OCI-LY7 (cell line): ENCODE results near the gene PDGFRA.
A peak's percentile ranks its signal among the peaks of the same experiment; 100 is the strongest.

Experiments
- EZH2phosphoT487 ChIP-seq: fragments of 200-600 bp; sonication (generic); IDR thresholded peaks from 2 replicates; pipeline ENCODE4 v1.6.1; 2018; ENCODE audit warnings: low read depth, borderline replicate concordance, mild to moderate bottlenecking, mixed run types, antibody characterized with exemption, low read length, moderate library complexity, mixed read lengths
- TF ChIP-seq, protein P1 (sequence below): fragments of 200-600 bp; sonication (generic); conservative IDR thresholded peaks from 2 replicates; pipeline ENCODE4 v1.5.1; 2014; ENCODE audit warnings: mild to moderate bottlenecking, antibody characterized with exemption, low read length, moderate library complexity, mixed read lengths

DNA sequence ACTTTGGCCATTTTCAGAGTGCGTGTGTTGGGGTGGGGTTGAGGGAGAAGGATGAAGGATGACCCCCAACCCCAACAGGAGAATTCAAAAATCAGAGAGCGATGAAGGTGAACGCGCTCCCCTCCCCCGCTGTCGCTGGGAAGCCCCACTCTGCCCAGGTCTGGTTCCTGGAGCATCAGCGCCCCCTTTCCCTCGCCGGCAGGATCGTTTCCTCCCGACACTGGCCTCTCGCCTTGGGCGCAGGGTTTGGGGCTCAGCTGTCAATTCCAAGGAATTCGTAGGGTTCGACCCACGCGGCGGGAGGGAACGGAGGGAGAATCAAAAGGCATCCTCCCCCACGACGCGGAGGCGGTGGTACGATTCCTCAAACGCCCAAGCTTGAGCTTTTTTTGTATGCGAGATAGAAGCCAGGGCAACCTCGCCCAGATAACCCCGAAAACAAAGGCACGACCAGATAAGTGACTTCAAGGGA lies 1.0 kb upstream of the PDGFRA start:
- TF ChIP-seq, protein P1, sequence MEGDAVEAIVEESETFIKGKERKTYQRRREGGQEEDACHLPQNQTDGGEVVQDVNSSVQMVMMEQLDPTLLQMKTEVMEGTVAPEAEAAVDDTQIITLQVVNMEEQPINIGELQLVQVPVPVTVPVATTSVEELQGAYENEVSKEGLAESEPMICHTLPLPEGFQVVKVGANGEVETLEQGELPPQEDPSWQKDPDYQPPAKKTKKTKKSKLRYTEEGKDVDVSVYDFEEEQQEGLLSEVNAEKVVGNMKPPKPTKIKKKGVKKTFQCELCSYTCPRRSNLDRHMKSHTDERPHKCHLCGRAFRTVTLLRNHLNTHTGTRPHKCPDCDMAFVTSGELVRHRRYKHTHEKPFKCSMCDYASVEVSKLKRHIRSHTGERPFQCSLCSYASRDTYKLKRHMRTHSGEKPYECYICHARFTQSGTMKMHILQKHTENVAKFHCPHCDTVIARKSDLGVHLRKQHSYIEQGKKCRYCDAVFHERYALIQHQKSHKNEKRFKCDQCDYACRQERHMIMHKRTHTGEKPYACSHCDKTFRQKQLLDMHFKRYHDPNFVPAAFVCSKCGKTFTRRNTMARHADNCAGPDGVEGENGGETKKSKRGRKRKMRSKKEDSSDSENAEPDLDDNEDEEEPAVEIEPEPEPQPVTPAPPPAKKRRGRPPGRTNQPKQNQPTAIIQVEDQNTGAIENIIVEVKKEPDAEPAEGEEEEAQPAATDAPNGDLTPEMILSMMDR = peak; percentile 64
- TF ChIP-seq EZH2phosphoT487 = no peak
